ENCODE data around the gene GRWD1. TPM values are rescaled to one million over a fixed set of nuclear protein-coding genes. Genes with fewer than 3 reads are reported as not detected.

GRWD1 gene
- total RNA-seq, 1 donor from 2014 or later: 26.6 TPM

GRCh38 chr19:48424694-48425219 is 21.0 kb upstream of the GRWD1 start:
- no peak for DNase-seq

- DNase-seq: no peak
Observed at GRCh38 chr19:48428670-48429069, 17.1 kb upstream of the GRWD1 start.

- DNase-seq: no peak
Observed at GRCh38 chr19:48433337-48433736, 12.4 kb upstream of the GRWD1 start.

GRCh38 chr19:48436586-48436985 is 9.2 kb upstream of the GRWD1 start:
- no peak for DNase-seq

- no peak for DNase-seq
Observed at GRCh38 chr19:48441360-48442050, 4.3 kb upstream of the GRWD1 start.

GRCh38 chr19:48442116-48443035 is 3.4 kb upstream of the GRWD1 start:
- DNase-seq: no peak

GRCh38 chr19:48443256-48443655 is 2.5 kb upstream of the GRWD1 start:
- peak; percentile 39 for DNase-seq

- DNase-seq: no peak
Observed at GRCh38 chr19:48443731-48444128, 2.1 kb upstream of the GRWD1 start.

GRCh38 chr19:48444129-48444935 is 1.5 kb upstream of the GRWD1 start:
- DNase-seq: no peak

GRCh38 chr19:48444936-48445200 is 915 bp upstream of the GRWD1 start:
- DNase-seq: no peak

GRCh38 chr19:48445256-48445605 is 552 bp upstream of the GRWD1 start:
- no peak for DNase-seq

GRCh38 chr19:48446579-48446978 is 796 bp downstream of the GRWD1 start:
- no peak for DNase-seq

GRCh38 chr19:48448563-48448962 is 2.8 kb downstream of the GRWD1 start:
- no peak for DNase-seq

GRCh38 chr19:48450441-48450840 is 4.7 kb downstream of the GRWD1 start:
- no peak for DNase-seq

GRCh38 chr19:48450863-48451262 is 5.1 kb downstream of the GRWD1 start:
- DNase-seq: no peak

GRCh38 chr19:48451624-48452023 is 5.8 kb downstream of the GRWD1 start:
- DNase-seq: no peak

GRCh38 chr19:48452289-48453190 is 6.8 kb downstream of the GRWD1 start:
- DNase-seq: no peak

- no peak for DNase-seq
Observed at GRCh38 chr19:48454150-48454730, 8.5 kb downstream of the GRWD1 start.

- no peak for DNase-seq
Observed at GRCh38 chr19:48455171-48455907, 9.6 kb downstream of the GRWD1 start, which contains the start of gene KCNJ14. TSS of gene KCNJ14 (plus strand) at chr19:48455574. CDS start at chr19:48461725, 6,151 bp downstream.

- DNase-seq: no peak
Observed at GRCh38 chr19:48455908-48456562, 10.3 kb downstream of the GRWD1 start.
